Neural progenitor cell (in vitro differentiated cells): ENCODE measurements around the gene PAK4.

Source experiments
- EZH2 ChIP-seq: fragments of 200-600 bp; sonication (generic); IDR thresholded peaks from 2 replicates; pipeline ENCODE4 v1.6.1; 2017; ENCODE audit warnings: antibody characterized with exemption, mild to moderate bottlenecking, moderate library complexity
- EZH2phosphoT487 ChIP-seq: fragments of 200-600 bp; sonication (generic); IDR thresholded peaks from 2 replicates; pipeline ENCODE4 v1.6.1; 2017; ENCODE audit warnings: antibody characterized with exemption
- TF ChIP-seq, protein P1 (sequence below): fragments of 200-600 bp; sonication (generic); IDR thresholded peaks from 2 replicates; pipeline ENCODE4 v1.5.1; 2017; ENCODE audit warnings: antibody characterized with exemption, mild to moderate bottlenecking

DNA sequence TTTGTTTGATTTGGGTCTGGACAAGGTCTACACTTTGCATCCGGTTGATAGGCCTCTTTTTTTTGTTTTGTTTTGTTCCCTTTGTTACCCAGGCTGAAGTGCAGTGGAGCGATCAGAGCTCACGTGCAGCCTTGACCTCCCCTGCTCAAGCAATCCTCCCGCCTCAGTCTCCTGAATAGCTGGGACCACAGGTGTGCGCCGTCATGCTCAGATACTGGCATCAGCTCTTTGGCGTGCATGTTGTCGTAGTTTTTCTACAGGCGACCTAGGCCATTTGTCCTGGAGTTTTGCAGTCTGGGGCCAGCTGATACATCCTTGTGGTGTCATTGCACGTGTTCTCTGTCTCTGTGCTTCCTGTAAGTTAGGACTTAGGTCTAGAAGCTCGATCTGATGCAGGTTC lies 16.3 kb downstream of the PAK4 start:
- TF ChIP-seq, protein P1, sequence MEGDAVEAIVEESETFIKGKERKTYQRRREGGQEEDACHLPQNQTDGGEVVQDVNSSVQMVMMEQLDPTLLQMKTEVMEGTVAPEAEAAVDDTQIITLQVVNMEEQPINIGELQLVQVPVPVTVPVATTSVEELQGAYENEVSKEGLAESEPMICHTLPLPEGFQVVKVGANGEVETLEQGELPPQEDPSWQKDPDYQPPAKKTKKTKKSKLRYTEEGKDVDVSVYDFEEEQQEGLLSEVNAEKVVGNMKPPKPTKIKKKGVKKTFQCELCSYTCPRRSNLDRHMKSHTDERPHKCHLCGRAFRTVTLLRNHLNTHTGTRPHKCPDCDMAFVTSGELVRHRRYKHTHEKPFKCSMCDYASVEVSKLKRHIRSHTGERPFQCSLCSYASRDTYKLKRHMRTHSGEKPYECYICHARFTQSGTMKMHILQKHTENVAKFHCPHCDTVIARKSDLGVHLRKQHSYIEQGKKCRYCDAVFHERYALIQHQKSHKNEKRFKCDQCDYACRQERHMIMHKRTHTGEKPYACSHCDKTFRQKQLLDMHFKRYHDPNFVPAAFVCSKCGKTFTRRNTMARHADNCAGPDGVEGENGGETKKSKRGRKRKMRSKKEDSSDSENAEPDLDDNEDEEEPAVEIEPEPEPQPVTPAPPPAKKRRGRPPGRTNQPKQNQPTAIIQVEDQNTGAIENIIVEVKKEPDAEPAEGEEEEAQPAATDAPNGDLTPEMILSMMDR, result no peak
- TF ChIP-seq EZH2 (no peak), EZH2phosphoT487 (no peak)
